MCF 10A (cell line): Measurements from ENCODE around the gene GREB1. TPM values are rescaled to one million over a fixed set of nuclear protein-coding genes. Genes with fewer than 3 reads are reported as not detected.

Experiments used
- BruUV-seq: library from RNA; stranded (reverse); fragments of 400-500 nt; replicated peaks from 2 replicates; lab custom pipeline; 2021; lab: Mats Ljungman, UMichigan
- CTCF ChIA-PET: fragments of 300-600 bp; sonication (Branson Sonifier 250); formaldehyde crosslinking; extraction: SDS; loops from one replicate; lab custom pipeline; 2021; ENCODE audit warnings: antibody characterized with exemption, inconsistent platforms; lab: Yijun Ruan, JAX
- POLR2A ChIA-PET: fragments of 300-600, 350-650 bp; sonication (Branson Sonifier 250); formaldehyde crosslinking; extraction: SDS; loops from one replicate; lab custom pipeline; 2020; ENCODE audit warnings: antibody characterized with exemption, inconsistent platforms; lab: Yijun Ruan, JAX
- DNase-seq: peaks from one replicate; pipeline ENCODE4 v3.0.0-alpha.2; 2018; ENCODE audit not compliant: unreplicated experiment
- H3K27ac Mint-ChIP-seq: one replicate; pipeline ENCODE4 v1.8.0; 2022; ENCODE audit warnings: mild to moderate bottlenecking, low read depth, mixed read lengths; ENCODE audit not compliant: unreplicated experiment
- H3K27me3 Mint-ChIP-seq: one replicate; pipeline ENCODE4 v1.8.0; 2022; ENCODE audit warnings: mixed read lengths; ENCODE audit not compliant: insufficient read depth, unreplicated experiment
- H3K36me3 Mint-ChIP-seq: one replicate; pipeline ENCODE4 v1.8.0; 2022; ENCODE audit warnings: mild to moderate bottlenecking, moderate library complexity, mixed read lengths; ENCODE audit not compliant: insufficient read depth, unreplicated experiment
- H3K4me1 Mint-ChIP-seq: one replicate; pipeline ENCODE4 v1.8.0; 2022; ENCODE audit warnings: mixed read lengths; ENCODE audit not compliant: insufficient read depth, unreplicated experiment
- H3K4me3 Mint-ChIP-seq: one replicate; pipeline ENCODE4 v1.8.0; 2022; ENCODE audit warnings: mild to moderate bottlenecking, moderate library complexity, mixed read lengths; ENCODE audit not compliant: unreplicated experiment
- H3K9me3 Mint-ChIP-seq: one replicate; pipeline ENCODE4 v1.8.0; 2022; ENCODE audit warnings: mixed read lengths; ENCODE audit not compliant: unreplicated experiment
- intact Hi-C: fragments of 100-400 bp; cut with micrococcal nuclease; formaldehyde crosslinking; loops from 2 replicates; pipeline ENCODE4 v1.14.1; 2022
- total RNA-seq: library from RNA; stranded (reverse); gene quantifications from 2 replicates; pipeline ENCODE4 v1.2.3, GENCODE V29; 2022
- TF ChIP-seq, protein P1 (sequence below): fragments of 200-600 bp; IDR thresholded peaks from one replicate; pipeline ENCODE4 v1.8.0; 2022; ENCODE audit warnings: antibody characterized with exemption, mild to moderate bottlenecking; ENCODE audit not compliant: unreplicated experiment

The GREB1 gene
- total RNA-seq, 1 experiment from 2014 or later = 1.7 TPM

GRCh38 chr2:11621410-11621809, 87.6 kb downstream of the GREB1 start:
- no peaks in the 10 kb centered on the region for H3K9me3 Mint-ChIP-seq
- POLR2A ChIA-PET = interaction anchor here (0.7 to 1.2 kb wide), 2 partner anchors 10 to 452 kb away, joined by 3 read pairs; no protein-coding TSS in a partner anchor
- intact Hi-C loops = no loop called here
- H3K36me3 Mint-ChIP-seq = peaks cover 10% of the 10 kb centered on the region
- H3K4me1 Mint-ChIP-seq = no peaks in the 10 kb centered on the region
- H3K27ac Mint-ChIP-seq = no peak overlapping the region
- no peak overlapping the region for H3K4me3 Mint-ChIP-seq
- TF ChIP-seq, protein P1, sequence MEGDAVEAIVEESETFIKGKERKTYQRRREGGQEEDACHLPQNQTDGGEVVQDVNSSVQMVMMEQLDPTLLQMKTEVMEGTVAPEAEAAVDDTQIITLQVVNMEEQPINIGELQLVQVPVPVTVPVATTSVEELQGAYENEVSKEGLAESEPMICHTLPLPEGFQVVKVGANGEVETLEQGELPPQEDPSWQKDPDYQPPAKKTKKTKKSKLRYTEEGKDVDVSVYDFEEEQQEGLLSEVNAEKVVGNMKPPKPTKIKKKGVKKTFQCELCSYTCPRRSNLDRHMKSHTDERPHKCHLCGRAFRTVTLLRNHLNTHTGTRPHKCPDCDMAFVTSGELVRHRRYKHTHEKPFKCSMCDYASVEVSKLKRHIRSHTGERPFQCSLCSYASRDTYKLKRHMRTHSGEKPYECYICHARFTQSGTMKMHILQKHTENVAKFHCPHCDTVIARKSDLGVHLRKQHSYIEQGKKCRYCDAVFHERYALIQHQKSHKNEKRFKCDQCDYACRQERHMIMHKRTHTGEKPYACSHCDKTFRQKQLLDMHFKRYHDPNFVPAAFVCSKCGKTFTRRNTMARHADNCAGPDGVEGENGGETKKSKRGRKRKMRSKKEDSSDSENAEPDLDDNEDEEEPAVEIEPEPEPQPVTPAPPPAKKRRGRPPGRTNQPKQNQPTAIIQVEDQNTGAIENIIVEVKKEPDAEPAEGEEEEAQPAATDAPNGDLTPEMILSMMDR = no peak
- no peaks in the 10 kb centered on the region for H3K27me3 Mint-ChIP-seq
- no peak for DNase-seq
- no TSS peak for BruUV-seq
- CTCF ChIA-PET = interaction anchor here (0.6 to 1.1 kb wide), 3 partner anchors 61 to 1186 kb away, joined by 3 to 4 read pairs (median 3); no protein-coding TSS in a partner anchor

GRCh38 chr2:11622611-11623010, 88.8 kb downstream of the GREB1 start:
- intact Hi-C loops = no loop called here
- H3K9me3 Mint-ChIP-seq = peaks cover 3% of the 10 kb centered on the region
- no peak overlapping the region for H3K4me3 Mint-ChIP-seq
- TF ChIP-seq, protein P1 = no peak
- H3K36me3 Mint-ChIP-seq = peaks cover 12% of the 10 kb centered on the region
- CTCF ChIA-PET = interaction anchor here (1.4 kb wide), 1 partner anchor 38 kb away, joined by 3 read pairs; no protein-coding TSS in a partner anchor
- POLR2A ChIA-PET = no interaction called here
- no peaks in the 10 kb centered on the region for H3K4me1 Mint-ChIP-seq
- no TSS peak for BruUV-seq
- DNase-seq = no peak
- no peak overlapping the region for H3K27ac Mint-ChIP-seq
- no peaks in the 10 kb centered on the region for H3K27me3 Mint-ChIP-seq

GRCh38 chr2:11624893-11625292, 91.0 kb downstream of the GREB1 start:
- no TSS peak for BruUV-seq
- POLR2A ChIA-PET = interaction anchor here (0.7 kb wide), 2 partner anchors 223 to 666 kb away, joined by 3 read pairs; no protein-coding TSS in a partner anchor
- DNase-seq = no peak
- H3K27me3 Mint-ChIP-seq = no peaks in the 10 kb centered on the region
- peaks cover 6% of the 10 kb centered on the region for H3K36me3 Mint-ChIP-seq
- H3K4me1 Mint-ChIP-seq = no peaks in the 10 kb centered on the region
- intact Hi-C loops = no loop called here
- no peak overlapping the region for H3K27ac Mint-ChIP-seq
- TF ChIP-seq, protein P1 = no peak
- peaks cover 8% of the 10 kb centered on the region for H3K9me3 Mint-ChIP-seq
- CTCF ChIA-PET = interaction anchor here (0.6 kb wide), 2 partner anchors 13 to 56 kb away, joined by 3 read pairs; no protein-coding TSS in a partner anchor
- no peak overlapping the region for H3K4me3 Mint-ChIP-seq

GRCh38 chr2:11625671-11626070, 91.8 kb downstream of the GREB1 start:
- Mint-ChIP-seq H3K4me3 (no peak overlapping the region), H3K27ac (no peak overlapping the region), H3K9me3 (peaks cover 8% of the 10 kb centered on the region), H3K4me1 (no peaks in the 10 kb centered on the region), H3K27me3 (no peaks in the 10 kb centered on the region), H3K36me3 (peaks cover 6% of the 10 kb centered on the region)
- CTCF ChIA-PET = interaction anchor here (0.5 to 0.6 kb wide), 2 partner anchors 13 to 645 kb away, joined by 3 read pairs; no protein-coding TSS in a partner anchor
- DNase-seq = no peak
- POLR2A ChIA-PET = no interaction called here
- no TSS peak for BruUV-seq
- intact Hi-C loops = no loop called here
- TF ChIP-seq, protein P1 = no peak
